ENCODE results near the gene TLNRD1.

The TLNRD1 gene

DNA sequence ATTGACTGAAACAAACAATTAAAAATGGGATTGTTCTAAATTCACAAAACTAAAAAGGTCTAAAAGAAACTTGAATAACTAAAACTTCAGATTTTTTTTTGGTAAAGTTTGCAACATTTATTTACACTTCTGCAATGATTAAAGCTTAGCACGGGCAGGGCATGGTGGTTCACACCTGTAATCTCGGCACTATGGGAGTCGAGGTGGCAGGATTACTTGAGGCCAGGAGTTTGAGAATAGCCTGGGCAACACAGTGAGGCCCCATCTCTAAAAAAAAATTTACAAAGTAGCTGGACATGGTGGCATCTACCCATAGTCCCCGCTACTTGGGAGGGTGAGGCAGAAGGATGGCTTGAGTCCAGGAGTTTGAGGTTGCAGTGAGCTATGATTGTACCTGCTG, 31.6 kb downstream of the TLNRD1 start:
- H3K4me3 ChIP-seq (ENCODE audit: low read depth, low read length), result no peak overlapping the region
- TF ChIP-seq, protein P1, sequence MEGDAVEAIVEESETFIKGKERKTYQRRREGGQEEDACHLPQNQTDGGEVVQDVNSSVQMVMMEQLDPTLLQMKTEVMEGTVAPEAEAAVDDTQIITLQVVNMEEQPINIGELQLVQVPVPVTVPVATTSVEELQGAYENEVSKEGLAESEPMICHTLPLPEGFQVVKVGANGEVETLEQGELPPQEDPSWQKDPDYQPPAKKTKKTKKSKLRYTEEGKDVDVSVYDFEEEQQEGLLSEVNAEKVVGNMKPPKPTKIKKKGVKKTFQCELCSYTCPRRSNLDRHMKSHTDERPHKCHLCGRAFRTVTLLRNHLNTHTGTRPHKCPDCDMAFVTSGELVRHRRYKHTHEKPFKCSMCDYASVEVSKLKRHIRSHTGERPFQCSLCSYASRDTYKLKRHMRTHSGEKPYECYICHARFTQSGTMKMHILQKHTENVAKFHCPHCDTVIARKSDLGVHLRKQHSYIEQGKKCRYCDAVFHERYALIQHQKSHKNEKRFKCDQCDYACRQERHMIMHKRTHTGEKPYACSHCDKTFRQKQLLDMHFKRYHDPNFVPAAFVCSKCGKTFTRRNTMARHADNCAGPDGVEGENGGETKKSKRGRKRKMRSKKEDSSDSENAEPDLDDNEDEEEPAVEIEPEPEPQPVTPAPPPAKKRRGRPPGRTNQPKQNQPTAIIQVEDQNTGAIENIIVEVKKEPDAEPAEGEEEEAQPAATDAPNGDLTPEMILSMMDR (IDR thresholded peaks at IDR 0.05; ENCODE audit: low read depth, low read length, missing control alignments), result no peak
- DNase-seq (ENCODE audit: low read depth), result no peak

DNA sequence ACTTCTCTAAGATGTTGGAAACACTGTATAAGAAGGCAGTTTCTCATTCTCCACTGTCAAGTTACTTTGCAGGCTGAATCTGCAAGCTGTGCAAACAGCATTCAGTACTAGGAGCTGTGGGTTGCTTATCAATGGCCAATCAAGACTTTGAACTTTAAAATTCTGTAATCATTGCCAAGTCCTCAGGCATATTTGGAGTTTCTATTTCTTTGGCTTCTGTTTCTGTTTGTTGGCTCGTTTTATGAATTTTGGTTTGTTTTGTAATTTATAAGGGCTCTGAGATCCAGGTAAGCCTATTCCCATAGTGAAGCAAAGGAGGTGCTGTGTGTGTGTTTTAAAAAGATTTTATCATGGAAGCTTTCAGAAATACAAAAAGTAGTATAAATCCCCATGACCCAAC, 32.1 kb downstream of the TLNRD1 start:
- TF ChIP-seq, protein P1 (IDR thresholded peaks at IDR 0.05; ENCODE audit: low read depth, low read length, missing control alignments), result no peak
- no peak overlapping the region for H3K4me3 ChIP-seq (ENCODE audit: low read depth, low read length)
- no peak for DNase-seq (ENCODE audit: low read depth)

DNA sequence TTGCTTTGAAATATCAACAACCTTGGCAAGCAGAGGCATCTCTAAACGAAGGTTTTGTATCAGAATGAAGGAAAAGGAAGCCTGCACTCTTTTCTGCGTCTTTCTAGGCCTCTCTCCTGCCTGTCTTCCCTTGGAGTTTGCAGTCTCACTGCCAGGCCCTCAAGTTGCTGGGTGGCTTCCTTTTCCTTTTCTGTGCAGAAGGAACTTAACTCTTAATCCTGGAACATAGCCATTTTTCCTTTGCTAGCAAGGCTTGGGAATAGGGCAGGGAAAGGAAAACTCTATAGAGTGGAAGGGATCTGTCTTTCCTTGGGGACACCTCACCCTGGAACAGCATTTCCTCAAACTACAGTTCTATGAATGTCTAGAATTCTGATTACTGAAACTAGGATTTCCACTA, 32.8 kb downstream of the TLNRD1 start:
- TF ChIP-seq, protein P1 (IDR thresholded peaks at IDR 0.05; ENCODE audit: low read depth, low read length, missing control alignments), result no peak
- DNase-seq (ENCODE audit: low read depth), result no peak
- H3K4me3 ChIP-seq (ENCODE audit: low read depth, low read length), result no peak overlapping the region

DNA sequence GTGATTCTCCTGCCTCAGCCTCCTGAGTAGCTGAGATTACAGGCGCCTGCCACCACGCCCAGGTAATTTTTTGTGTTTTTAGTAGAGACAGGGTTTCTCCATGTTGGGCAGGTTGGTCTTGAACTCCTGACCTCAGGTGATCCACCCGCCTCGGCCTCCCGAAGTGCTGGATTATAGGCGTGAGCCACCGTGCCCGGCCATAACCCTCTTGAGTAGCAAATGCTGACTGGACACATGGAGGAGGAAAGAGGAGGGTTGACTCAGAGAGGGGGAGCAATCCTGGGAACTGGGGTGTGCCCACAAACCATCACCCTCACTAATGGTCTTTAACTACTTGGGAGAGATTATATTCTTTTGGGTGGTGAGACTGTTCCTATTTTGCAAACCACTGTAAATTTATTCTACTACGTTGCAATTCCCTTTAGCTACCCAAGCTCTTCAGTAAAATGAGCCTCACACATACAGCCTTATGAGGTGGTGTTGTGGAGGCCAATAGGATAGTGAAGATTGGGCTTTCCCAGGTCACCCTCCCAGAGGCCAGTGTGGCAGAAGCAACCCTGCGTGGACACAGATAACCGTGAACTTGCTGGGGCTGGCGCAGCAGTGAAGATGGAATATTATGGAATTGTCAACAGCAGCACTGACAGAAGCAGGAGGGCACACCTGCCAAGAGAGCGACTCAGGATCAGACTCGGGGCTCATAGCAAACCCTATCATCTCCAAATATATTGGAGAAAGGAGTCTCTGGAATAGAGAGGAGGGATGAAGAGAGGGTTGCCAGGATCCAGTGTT, 37.4 kb downstream of the TLNRD1 start:
- DNase-seq (ENCODE audit: low read depth), result no peak
- TF ChIP-seq, protein P1 (IDR thresholded peaks at IDR 0.05; ENCODE audit: low read depth, low read length, missing control alignments), result no peak
- H3K4me3 ChIP-seq (ENCODE audit: low read depth, low read length), result no peak overlapping the region

DNA sequence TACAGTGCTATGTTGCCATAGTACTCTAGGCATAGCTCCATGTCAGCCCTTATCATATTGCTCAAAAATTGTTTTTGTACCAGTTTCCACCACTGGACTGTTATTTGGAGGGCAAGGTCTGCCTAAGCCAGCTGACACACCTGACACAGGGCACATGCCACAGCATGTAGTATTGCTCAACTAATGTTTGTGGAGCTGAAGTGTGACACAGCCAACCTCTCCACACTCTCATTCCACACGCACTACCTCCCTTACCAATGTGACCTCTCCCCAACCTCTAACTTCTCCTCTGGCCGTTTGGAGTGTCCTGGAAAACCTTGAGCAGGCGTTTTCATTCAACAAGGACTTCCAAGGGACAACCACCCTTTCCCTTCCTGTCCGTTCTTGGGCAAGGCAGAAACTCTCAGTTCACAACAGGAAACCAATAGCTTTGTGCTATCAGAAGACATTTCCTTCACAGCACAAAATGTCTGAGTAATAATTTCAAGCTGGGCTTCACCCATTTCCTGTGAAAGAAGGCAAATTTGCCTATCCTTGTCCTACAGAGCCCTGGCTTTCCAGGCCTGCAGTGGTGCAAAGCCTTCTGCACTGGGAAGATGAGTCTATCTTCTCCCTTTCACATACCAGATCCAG, 38.4 kb downstream of the TLNRD1 start:
- DNase-seq (ENCODE audit: low read depth), result no peak
- H3K4me3 ChIP-seq (ENCODE audit: low read depth, low read length), result no peak overlapping the region
- TF ChIP-seq, protein P1 (IDR thresholded peaks at IDR 0.05; ENCODE audit: low read depth, low read length, missing control alignments), result no peak

DNA sequence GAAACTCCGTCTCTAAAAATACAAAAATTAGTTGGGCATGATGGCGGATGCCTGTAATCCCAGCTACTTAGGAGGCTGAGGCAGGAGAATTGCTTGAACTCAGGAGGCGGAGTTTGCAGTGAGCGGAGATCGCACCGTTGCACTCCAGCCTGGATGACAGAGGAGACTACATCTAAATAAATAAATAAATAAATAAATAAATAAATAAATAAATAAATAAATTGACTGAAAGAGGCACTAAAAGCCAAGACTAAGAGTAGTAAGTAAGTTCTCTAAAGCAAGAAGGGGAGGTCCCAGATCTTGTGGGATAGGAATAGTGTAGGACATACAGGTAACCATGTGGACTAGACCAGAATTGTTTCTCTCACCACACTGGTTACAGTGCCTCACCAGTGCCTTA, 40.0 kb downstream of the TLNRD1 start:
- TF ChIP-seq, protein P1 (IDR thresholded peaks at IDR 0.05; ENCODE audit: low read depth, low read length, missing control alignments), result no peak
- H3K4me3 ChIP-seq (ENCODE audit: low read depth, low read length), result no peak overlapping the region
- DNase-seq (ENCODE audit: low read depth), result no peak
